Middle frontal gyrus (tissue), 1 donor: ENCODE results near the gene MAPKAP1.

Source experiments
- DNase-seq: peaks from one replicate; pipeline ENCODE4 v3.0.0-alpha.2; 2015; ENCODE audit warnings: low spot score; ENCODE audit errors: extremely low spot score

MAPKAP1 gene

DNA sequence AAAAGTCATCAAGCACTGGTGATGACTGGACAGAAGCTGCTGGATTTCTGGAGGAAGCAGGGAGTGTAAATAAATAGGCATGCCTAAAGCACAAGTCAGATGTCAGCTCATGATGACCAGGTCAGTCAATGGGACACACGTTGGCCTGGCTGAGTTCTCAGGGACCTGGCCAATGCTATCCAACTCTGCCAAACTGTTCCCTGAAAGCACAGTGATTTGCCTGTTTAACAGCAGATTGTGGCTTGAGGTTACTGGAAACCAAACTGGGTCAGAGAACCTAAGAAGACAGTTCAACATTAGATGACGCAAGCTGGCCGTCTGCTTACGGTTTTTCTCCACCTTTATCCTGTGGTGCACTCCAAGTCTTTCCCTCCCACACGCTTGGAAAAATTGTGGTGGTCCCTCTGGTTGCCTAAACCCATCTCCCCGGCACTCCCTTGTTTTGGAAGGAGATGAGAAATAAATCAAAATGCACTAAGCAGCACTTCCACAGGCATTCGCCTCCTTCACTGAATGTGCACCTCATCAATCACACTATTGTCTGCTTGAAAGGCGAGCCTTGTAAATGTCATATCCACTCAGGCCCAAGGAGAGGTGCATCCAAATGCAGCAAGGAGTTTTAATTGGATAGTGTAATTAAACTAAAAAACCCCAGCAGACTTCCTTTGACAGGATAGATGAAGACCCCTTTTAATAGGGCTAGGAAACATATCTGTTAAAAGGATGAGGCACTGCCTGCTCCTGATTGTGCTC is 245.9 kb downstream of the MAPKAP1 start:
- no peak for DNase-seq

DNA sequence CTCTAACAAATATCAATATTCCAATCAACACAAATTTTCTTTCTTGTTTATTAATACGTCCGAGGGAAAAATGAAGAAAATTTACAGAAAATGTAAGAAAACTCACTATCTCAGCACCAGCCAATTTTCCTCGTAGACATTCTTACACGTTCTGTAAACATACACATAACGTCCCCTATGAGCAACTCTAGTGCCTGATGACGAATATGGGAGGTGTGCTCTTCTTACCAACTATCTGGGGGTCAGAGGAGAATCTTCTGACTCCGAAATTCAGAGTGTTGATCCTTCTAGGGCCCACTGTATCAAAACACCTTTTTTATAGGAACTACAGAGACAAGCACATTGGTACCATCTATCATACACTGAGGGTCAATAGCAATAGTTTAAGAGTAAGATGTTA is 246.7 kb downstream of the MAPKAP1 start:
- no peak for DNase-seq

DNA sequence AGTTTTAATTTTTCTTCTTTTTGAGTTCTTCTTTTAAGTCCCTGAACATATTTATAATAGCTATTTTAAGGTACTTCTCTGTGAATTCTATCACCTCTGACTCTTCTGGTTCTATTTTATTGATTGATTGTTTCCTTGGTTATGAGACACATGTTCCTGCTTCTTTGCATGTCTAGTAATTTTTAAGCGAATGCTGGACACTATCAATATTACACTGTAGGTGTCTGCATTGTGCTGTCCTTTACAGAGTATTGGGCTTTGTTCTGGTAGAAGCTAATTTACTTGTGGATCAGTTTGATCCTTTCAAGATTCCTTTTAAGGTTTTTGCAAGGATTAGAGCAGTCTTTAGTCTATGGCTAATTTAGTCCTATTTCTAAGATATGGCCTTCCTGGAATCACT is 249.7 kb downstream of the MAPKAP1 start:
- no peak for DNase-seq

DNA sequence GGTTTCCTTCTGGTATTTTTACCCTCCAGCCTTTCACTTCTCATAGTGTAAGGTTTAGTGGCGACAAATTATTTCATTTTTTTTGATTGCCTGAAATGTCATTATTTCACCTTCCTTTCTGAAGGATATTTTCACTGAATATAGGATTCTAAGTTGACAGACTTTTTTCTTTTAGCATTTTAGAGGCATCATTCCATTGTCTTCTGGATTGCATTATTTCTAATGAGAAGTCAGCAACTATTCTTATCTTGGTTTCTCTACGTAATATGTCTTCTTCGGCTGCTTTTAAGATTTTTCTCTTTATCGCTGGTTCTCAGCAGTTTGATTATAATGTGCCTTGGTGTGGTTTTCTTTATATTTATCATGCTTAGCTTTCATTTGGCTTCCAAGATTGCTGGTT is 251.1 kb downstream of the MAPKAP1 start:
- DNase-seq, result no peak

DNA sequence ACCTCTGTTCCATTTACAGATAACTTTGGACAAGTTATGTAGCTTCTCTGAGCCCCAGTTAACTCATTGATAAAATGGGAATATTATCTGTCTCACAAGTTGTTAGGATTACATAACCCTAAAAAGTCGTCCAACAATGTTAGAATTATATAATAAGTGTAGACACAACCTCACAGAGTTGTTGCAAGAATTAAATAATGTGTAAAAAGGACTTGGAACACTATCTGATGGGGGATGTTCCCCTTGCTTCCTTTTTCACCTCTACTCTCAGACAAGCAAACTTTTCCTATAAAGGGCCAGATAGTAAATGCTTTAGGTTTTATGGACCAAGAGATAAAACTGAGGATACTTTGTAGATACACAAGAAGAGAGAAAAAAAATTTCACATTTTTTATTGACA is 251.9 kb downstream of the MAPKAP1 start:
- no peak for DNase-seq

DNA sequence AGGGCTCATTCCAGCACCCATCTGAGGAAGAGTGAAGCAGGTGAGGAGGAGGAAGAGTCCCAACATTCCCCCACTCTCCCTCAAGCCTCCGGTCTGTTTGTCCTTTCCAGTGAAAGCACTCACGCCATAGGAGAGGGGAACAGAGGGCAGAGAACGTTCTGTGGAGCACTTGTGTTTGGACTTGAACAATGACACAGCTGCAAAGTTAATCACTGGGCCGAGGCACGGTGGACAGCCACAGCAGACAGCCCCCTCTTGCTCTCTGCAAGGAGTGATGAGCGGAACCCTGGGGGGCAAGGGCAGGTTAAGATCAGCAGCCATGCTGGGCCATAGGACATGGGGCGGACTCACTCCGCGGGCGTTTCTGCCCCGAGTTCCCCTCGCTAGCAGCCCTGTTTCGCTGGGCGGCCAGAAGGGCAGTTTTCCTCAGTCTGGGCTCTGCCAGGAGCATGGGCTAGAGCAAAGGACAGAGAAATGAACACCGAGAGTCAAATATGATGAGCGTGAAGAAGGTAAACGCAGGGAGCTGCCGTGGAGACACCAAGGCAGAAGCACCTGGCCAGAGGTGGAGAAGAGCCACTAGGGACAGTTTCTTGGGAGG is 259.7 kb downstream of the MAPKAP1 start:
- no peak for DNase-seq

DNA sequence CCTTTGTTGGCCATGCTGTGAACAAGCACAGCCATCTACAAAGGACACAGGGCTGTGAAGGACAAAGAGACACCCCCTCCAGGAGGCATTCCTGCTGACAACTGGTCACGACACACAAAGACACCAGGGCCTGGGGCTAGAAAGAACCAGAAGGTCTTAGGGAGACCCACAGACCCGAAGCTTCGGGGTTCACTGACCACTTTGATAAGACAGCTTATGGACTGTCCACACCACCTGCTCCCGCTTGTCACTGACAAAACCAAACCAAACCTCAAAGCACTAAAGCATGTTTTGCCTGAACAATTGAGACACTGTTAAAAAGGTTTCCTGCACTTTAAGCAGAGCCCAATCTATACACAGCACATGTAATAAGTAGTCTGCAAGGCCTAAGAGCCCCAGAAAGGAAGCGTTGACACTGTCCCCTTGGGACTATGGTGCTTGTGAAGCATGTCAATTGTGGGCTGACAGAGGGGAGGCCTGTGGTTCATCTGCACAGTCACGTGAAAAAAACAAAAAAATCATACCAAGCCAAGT is 260.4 kb downstream of the MAPKAP1 start:
- no peak for DNase-seq

DNA sequence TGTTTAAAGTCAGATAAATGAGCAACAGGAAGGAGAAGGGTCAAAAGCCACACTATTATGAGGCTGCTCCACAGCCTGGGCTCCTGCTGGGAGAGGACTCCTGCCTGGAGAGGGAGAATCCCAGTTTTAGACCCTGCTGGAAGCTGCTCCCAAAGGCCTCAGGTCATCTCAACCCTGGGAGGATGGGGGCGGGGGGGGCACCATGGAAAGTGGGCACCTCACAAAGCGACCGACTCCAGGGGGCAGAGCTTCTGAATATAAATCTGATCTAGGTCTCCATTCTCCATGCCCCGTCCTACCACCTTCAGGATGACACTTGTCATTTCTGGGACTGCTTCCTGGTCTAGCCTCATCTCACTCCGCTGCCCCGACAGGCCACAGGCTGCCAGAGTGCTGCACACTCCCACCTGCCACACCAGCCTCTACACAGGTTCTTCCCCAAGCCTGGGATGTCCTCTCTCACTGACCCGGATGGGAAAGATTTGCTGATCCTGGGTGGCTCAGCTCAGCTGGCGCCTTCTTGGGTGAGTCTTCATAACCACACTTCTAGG is 262.0 kb downstream of the MAPKAP1 start:
- no peak for DNase-seq

DNA sequence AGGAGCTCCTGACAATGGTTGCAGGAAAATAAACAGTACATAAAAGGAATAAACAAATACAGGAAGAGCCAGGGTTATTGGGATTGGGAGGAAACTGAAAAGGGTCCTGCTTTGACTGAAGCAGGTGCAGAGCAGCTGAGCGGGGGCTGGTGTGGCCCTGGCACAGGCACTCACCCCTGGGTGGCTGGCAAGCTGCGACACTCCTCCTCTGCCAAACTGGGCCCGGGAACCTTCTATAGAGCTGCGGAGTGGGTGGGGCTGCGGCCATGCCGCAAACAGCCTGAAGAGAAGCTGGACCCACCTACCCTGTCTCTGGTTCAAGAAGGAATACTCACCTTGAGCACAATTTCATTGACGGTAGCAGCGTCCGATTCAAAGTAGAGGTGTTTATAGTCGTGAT is 262.8 kb downstream of the MAPKAP1 start:
- DNase-seq, result no peak

DNA sequence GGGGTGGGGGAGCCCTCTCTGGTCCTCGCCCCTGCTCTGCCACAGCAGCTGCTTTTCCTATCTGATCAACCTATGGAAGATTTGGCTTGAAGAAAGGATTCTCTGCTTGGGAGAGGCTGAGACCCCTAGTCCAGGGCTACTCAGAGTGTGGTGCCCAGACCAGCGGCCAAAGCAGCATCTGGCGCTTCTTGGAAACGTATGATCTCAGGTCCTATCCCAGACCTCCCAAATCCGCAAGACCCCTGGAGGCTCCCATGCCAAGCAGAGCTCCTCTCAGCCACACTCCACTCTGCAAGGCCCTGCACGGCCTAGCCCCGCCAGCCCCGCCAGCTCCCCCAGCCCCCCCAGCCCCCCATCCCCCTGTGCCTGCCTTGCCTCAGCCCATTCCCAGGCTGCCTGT is 263.6 kb downstream of the MAPKAP1 start:
- DNase-seq, result no peak

DNA sequence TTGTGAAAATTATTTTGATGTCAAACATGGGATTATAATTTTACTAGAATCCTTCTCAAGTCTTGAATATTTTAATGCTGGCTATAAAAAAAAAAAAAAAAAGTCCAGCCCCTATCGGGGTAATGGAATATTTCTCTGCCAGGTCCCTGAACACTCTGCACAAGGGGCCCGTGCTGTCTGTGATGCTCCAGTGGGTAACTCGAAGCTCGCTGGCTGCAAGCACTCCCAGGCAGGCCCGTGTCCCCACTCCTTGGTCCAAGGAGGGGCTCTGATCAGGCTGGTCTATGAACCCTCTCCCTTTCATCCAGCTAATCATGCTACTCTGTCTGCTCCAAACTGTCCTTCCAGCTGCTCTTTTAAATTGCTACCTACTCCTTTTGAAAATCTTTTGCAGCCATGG is 264.6 kb downstream of the MAPKAP1 start:
- no peak for DNase-seq

DNA sequence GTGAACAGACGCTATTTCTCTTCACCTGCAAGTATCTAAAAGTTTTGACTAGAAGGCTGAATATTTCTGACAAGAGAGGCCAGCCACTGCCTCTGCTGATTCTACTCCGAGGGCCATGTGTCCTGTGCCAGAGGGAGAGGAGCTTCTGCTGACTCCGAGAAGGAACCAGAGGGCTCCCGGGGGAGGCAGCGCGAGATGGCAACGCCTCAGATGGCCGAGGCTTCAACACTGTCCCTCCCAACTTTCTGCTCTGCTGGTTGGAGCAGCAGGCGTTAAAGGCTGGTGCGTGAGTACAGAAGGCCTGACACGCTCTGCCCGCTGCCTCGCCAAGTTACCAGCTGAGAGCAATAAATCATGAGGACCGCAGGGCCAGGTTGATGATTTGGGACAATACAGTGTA is 266.6 kb downstream of the MAPKAP1 start:
- no peak for DNase-seq

DNA sequence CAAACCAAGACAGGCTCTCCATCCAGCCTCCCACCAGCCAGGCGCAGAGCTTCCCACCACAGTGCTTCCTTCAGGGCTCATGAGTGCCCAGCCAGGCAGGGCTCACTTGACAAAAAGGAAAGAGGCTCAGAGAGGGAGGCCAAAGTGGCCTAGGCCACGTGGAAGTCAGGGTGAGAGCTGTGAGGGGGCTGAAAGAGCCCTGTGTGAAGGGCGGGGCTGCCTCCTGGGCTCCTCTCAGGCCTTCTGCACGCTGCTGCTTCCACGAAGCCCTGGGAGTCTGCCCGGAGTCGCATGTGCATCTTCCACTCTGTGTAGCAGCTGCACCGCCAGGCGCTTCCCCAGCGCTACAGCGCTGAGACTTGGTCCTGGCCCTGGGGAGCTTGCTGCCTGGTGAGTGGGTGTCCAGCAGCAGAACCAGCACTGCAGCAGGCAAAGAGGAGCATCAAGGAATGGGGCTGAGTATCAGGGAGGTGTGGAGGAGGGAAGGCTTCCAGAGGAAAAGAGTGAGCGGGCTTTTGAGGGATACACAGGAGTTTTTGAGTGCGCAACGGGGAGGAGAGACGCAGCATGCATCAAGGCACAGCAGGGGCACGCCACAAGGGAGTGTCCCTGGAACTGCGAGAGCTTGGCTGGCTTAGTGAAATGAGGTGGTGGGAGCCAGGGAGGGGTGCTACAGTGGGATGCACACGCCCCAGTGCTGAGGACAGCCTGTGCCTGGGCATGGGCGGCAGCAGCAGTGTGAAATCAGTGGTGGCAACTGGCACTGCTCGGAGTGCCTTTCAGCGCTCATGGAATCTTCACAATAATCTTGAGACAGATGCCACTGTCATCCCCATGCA is 267.4 kb downstream of the MAPKAP1 start:
- peak; percentile 7 for DNase-seq

DNA sequence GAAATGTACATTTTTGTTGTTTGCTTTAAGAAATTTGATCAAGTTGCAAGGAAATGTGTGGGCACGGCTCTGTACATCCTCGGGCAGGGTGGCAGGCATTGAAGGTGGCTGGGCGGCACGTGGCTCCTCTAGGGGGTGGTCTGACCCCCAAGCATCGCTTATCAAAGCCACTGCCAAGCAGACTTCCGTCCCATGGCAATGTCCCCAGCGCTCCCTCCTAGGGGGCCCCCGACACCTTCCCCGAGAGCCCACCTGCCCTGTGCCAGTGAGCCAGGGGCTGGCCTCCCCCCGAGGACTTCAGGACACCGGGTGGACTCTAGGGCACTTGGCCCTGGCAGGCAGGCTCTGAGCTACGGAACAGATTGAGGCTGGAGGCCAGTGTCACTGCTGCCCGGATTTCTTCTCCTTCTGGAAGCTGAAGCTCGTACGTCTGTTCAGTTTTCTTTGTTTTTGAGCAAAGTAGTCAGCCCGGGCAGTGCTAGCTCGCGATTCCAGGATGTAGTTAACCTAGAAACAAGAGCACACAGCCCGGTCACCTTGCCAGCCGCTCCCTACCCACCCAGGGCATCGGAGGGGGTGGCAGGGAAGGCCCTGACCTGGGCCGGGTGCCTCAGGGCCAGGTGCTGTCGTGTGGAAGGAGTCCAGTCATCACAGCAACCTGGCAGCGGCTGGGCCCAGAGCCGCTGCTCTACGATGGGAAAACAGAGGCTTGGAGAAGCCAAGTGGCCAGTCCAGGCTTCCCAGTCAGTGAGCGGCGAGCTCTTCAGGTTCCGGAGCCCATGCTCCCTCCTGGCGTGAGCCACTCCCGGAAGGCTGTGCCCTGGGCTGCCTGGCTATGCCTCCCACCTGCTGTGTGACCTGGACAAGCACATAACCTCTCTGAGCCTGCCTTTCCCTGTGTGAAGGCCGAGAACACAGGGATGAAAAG is 268.2 kb downstream of the MAPKAP1 start:
- no peak for DNase-seq

DNA sequence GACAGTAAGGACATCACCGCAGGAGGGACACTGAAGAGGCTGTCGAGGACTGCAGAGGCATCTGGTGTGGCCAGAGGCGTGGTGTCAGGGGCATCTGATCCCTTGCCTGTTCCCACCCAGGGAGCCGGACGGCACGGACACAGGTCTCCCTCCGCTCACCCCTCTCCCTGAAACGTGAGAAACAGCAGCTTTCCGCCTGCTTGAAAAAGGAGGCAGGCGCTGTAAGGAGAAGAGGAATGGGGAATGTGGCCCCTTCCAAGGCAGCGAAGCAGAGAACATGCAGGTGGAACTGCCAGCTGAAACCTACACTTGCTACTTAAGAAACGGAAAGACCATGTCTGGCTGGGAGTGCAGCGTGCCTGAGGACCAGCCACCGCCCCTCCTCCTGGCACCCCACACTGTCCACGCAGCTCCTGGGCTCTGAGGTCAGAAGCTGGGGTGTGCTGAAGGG is 269.2 kb downstream of the MAPKAP1 start:
- no peak for DNase-seq

DNA sequence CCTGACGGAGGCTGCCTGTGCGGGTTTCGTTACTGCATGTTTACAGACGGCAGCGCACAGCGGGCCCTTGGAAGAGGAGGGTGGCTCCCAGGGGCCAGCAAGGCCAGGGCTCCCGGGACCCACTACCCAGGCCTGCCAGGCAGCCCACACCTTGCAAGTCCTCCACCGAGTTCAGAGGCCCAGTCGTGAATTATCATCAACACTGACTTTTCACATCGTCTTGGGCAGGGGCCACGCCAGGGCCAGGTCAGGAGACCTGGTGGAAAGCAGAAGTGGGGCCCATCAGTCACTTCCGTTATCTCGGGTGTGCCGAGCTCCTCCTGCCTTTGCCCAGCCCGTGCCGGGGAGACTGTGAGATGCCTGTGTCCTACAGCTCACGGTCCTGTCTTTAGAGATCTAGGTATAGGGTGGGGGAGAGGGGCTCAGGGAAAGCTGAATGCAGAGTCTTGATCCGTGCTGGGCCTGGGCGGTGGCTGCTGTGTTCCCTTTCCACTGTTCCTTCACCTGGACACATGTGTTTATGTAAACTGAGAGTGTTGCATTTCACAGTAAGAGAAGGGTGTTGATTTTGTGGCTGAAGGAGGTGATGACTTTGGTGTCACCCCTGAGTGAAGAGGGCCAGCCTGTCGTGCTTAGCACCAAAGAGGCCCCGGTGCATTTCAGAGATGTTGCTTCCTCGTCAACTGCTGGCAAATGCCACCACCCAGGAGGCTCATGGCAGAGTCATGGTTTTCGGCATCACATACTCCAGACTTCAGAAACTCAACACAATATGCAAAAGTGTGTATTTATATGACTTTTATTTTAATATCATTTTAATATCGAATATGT is 270.2 kb downstream of the MAPKAP1 start:
- DNase-seq, result no peak

DNA sequence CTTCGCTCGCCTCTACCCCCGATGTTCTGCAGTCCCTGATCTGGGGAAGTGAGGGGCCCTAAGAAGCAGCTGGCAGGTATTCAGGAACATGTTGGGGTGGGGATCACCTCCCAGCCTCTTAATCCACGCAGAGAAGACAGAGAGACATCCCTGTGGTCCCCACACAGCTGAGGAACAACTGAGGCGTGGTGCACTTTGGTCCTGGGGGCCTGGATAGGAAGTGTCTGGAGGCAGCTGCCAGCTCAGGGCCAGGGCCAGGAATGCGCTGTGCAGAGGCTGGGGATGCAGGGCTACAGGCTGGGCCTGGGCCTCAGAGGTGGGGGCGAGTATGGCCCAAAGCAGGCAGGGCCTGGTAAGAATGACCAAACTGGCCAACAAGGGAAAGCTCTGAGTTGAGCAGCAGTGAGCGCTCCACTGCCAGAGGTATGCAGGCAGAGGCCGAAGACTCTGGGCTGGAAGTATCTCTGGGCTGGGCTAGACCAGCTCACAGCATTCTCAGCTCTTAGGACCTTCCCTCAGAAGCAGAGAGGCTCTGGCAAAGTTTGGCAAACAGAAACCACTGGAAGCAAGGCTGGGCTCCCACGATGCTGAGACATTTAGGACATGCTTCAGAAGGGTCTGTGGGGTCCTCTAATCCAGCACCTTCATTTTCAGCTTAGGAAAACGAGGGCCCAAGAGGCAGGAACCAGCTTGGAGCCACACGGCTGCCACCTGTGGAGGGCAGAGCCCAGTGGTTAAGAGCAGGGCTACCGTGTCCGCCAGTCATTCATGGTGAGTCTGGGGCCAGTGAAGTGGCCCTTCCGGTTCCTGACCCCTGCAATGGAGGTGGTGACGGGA is 271.0 kb downstream of the MAPKAP1 start:
- DNase-seq, result no peak

DNA sequence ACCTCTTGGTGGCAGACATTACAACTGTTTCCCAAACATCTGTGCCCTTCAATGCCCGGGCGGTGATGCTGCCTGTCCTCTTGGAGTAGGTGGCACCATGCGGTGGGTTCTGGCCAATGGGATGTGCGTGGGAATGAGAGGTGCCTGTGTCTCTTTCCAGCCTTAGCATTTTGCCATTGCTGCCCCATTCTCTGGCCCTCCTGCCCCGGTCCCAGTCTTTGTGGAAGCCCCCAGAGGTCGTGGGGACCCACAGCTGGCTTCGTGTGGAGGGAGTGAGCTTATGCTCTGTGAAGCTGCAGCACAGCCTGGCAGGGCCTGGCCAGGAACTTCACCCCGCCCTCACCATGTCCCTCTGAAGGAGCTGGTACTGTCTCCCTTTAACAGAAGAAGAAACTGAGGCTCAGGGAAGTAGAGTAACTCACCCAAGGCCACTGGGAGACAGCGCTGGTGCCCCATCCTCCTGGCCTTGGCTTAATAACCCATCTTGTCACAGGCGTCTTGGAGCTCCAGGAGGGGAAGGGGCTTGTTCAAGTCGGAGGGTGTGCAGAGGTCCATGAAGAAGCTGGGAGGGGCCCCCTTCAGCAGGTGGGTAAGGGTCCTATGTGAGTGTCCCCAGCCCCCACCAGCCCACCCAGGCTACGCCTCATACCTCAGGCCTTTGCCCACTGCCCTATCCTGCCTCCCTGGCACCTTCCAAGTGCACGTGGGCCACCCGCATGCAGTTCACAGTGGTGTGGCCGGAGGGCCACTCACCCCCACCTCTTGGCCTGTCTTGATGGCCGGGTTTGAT is 271.8 kb downstream of the MAPKAP1 start:
- no peak for DNase-seq
